ENCODE results near the gene TMEM182.

TMEM182 gene

DNA sequence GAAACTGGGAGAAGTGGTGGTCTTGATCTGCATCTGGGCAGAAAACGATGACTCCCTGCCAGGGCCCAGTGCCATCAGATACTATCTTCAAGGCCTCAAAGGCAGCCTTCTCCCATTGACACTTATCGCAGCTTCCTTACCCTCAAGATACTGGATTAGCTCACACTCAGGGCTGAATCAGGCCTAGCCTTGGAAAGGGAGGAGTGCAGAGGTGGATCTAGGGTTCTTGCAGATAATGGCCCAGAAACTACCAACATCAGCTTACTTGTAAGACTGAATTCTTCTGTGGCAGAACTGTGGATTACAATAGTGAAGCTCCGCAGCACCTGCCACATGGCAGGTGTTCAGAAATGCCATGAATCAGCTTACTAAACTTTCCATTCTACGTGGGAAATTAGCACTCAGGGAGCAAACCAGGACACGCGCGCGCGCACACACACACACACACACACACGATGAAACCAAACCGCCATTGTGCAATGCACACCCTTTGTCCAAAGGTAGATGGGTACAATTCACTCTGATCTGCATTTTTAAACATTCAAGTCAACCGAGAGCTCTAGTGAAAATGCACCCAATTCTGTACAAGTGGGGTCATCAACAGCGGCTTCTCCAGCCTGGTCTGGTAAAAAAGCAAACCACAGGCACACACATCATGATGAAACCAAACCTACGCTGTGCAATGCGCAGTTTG is 26.3 kb upstream of the TMEM182 start:
- no peak for DNase-seq (ENCODE audit: low read depth)
- TF ChIP-seq, protein P1, sequence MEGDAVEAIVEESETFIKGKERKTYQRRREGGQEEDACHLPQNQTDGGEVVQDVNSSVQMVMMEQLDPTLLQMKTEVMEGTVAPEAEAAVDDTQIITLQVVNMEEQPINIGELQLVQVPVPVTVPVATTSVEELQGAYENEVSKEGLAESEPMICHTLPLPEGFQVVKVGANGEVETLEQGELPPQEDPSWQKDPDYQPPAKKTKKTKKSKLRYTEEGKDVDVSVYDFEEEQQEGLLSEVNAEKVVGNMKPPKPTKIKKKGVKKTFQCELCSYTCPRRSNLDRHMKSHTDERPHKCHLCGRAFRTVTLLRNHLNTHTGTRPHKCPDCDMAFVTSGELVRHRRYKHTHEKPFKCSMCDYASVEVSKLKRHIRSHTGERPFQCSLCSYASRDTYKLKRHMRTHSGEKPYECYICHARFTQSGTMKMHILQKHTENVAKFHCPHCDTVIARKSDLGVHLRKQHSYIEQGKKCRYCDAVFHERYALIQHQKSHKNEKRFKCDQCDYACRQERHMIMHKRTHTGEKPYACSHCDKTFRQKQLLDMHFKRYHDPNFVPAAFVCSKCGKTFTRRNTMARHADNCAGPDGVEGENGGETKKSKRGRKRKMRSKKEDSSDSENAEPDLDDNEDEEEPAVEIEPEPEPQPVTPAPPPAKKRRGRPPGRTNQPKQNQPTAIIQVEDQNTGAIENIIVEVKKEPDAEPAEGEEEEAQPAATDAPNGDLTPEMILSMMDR (IDR thresholded peaks at IDR 0.05; ENCODE audit: insufficient read depth, low read depth, low read length, missing control alignments), result no peak
- H3K4me3 ChIP-seq (ENCODE audit: low read depth, low read length), result peak overlapping the region; percentile 91

DNA sequence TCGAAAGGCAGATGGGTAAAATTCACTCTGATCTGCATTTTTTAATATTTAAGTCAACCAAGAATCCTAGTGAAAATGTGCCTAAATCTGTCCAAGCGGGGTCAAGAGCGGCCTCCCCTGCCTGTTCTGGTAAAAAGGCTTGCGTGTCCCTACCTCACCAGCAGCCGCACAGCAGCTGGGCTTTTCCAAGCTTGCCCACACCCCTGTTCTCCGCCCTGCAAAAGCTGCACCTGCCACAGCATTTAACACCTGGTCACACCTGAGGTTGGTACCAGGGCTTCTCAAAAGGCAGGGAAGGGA is 25.8 kb upstream of the TMEM182 start:
- H3K4me3 ChIP-seq (ENCODE audit: low read depth, low read length), result peak overlapping the region; percentile 91
- DNase-seq (ENCODE audit: low read depth), result no peak
- TF ChIP-seq, protein P1 (IDR thresholded peaks at IDR 0.05; ENCODE audit: insufficient read depth, low read depth, low read length, missing control alignments), result no peak

DNA sequence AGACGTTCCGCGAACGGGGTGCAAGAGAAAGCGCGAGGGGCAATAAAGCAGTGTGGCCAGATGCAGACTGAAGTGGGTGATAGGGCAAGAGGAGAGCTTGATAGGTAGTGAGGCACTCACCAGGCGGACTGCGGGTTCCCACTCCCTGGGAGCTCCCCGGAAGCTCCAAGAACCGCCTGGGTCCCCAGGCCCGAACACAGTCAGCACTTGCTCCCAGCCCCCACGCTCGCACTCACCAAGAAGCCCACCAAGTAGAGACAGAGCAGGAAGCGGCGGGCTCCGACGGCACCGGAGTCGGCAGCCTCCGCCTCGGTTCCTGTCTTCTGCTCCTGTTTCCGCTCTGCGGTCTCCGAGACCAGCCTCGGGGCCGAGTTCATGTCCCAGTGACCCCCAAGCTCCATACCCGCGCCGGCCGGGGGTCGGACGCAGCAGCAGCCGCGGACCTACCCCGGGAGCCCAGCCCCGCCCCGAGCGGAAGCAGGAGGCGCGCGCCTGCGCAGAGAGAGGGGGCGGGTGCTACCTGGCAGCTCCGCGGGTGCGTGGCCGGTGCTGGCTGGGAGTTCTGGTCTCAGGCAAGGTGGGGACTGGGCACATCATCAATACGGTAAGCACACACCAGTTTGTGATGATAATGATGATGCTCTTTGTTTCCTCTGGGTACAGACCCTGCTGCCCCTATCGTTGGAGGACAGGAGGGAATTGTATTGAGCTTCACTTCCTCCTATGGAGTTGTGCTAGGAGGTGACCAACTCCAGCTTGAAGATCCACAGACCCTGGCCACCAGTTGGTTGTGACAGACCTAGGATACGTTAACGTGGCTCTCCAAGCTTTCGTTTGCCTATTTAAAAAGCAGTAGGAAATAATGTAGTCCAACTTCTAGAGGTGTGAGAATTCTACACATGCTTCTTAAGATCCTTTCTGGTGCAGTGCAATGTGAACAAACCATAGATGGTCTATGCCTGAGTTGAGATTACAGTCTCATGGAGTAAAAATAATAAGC is 25.1 kb upstream of the TMEM182 start:
- peak; percentile 86 for DNase-seq (ENCODE audit: low read depth)
- TF ChIP-seq, protein P1 (IDR thresholded peaks at IDR 0.05; ENCODE audit: insufficient read depth, low read depth, low read length, missing control alignments), result no peak
- H3K4me3 ChIP-seq (ENCODE audit: low read depth, low read length), result peak overlapping the region; percentile 91

DNA sequence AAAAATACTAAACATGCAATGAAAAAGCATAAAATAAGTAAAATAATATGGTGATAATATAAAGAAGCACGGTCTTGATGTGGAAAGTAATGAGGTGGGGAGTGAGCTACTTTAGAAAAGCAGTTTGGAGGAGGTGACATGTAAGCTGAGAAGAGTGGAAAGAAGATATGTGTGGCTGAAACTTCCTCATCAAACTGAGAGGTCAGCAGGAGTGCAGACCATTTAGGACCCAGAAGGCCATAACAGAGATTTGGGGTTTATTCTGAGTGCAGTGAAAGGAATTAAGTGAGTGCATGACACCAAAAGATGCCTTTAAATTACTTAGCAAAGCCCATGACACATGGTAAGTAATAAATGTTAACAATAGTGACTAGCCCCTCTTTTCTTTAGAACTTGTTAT is 24.4 kb upstream of the TMEM182 start:
- TF ChIP-seq, protein P1 (IDR thresholded peaks at IDR 0.05; ENCODE audit: insufficient read depth, low read depth, low read length, missing control alignments), result no peak
- DNase-seq (ENCODE audit: low read depth), result peak; percentile 58
- peak overlapping the region; percentile 91 for H3K4me3 ChIP-seq (ENCODE audit: low read depth, low read length)

DNA sequence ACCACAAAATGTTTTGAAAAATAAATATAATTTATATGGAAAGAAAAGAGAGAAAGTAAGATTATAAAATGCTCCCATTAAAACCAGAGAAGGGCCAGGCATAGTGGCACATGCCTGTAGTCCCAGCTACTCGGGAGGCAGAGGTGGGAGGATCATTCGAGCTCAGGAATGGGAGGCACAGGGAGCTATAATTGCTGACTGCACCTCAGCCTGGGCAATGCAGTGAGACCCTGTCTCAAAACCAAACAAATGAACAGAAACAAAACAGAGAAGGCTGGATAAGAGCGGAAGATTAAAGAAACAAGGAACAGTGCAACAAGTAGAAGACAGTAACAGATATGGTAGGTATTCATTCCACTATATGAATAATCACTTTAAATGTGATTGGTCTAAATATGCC is 18.6 kb upstream of the TMEM182 start:
- TF ChIP-seq, protein P1 (IDR thresholded peaks at IDR 0.05; ENCODE audit: insufficient read depth, low read depth, low read length, missing control alignments), result no peak
- DNase-seq (ENCODE audit: low read depth), result no peak
- H3K4me3 ChIP-seq (ENCODE audit: low read depth, low read length), result no peak overlapping the region

DNA sequence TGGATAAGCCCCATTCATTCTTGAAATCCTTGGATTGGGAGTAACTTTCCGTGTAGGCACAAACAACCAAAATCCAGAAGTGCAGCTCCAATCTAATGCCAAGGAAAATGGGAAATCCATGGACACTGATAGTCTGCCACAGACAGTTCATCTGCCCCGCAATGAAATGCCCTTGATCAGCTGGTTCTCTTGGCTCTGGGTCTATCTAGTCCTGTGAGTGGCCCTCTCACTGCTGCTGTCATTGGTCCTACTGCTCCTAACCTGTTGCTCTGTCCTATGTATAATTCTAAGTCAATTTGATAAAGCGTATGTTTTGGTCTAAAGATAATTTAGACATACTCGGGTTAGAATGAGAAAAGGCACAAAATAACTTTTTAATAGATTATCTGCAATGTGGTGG is 13.7 kb upstream of the TMEM182 start:
- no peak for DNase-seq (ENCODE audit: low read depth)
- TF ChIP-seq, protein P1 (IDR thresholded peaks at IDR 0.05; ENCODE audit: insufficient read depth, low read depth, low read length, missing control alignments), result no peak
- no peak overlapping the region for H3K4me3 ChIP-seq (ENCODE audit: low read depth, low read length)

All from GM12865 (cell line).